Activated CD8-positive, alpha-beta memory T cell treated with anti-CD3 and anti-CD28 coated beads for 36 hours (primary cell): ENCODE results near the gene FXR1. TPM values are rescaled to one million over a fixed set of nuclear protein-coding genes. Genes with fewer than 3 reads are reported as not detected.
"Not testable (repeated sequence)": the region's sequence is repeated elsewhere in the genome, so short reads cannot be mapped to it uniquely, and the experiment has no call there.

Experiments
- CTCF ChIA-PET: fragments of 350-600 bp; sonication (Branson Sonifier 250); formaldehyde crosslinking; loops from one replicate; lab custom pipeline; 2021; ENCODE audit warnings: antibody characterized with exemption; lab: Charles Lee
- POLR2A ChIA-PET: fragments of 350-600 bp; sonication (Branson Sonifier 250); formaldehyde crosslinking; loops from one replicate; lab custom pipeline; 2021; ENCODE audit warnings: antibody characterized with exemption; lab: Charles Lee
- total RNA-seq, 2 experiments: library from RNA; stranded (reverse); gene quantifications; one replicate each; pipeline ENCODE4 v1.2.3, GENCODE V29; 2021

Gene FXR1
- total RNA-seq, 2 experiments from 2014 or later = 135 to 147 TPM

DNA sequence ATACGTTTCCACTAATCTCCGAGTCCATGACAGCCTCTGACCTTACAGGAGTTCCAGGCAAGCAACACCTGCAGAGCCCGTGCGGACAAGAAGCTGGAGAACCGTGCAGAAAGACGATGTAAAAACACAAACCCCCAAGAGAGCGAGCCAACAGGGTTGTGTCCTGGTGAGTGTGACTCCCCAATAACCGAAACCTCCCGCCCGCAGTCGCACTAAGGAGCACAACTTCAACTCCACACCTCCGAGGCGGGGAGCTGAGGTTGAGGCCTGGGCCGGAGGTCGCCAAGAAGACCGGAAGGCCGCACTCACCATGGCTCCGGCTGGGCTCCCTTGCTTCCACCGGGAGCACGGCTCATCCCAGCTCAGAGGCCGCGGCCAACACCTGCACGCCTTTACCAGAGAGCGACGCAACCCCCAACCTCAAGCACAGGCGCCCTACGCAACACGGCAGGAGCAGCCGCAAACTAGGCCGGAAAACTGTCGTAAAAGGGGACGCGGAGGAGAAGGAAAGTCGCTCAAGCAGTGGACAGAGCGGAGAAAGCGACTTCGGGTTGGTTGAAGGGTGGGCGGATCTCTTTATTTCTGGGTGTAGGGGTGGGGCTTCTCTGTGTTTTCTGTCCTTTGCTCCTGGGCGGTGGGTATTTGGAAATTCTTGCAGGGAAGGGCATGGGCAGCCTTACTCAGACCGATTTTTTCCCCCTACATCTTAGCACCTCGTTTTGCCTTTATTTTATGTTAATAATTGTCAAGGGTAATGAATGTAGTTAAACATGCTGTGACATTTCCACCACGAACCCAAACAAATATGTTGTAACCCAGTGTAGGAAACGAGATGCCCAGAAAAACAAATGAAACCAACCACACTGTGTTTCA lies 77.1 kb downstream of the FXR1 start, which contains the start of gene DNAJC19:
DNAJC19 (minus strand) TSS at position 446 of the 873 bp plus-strand sequence; CDS start at position 312, 134 bp downstream.
- ChIA-PET POLR2A (interaction anchor here (0.6 to 1.4 kb wide), 2 partner anchors 71 to 77 kb away, joined by 9 to 15 read pairs; partner anchors contain the start of gene FXR1), CTCF (interaction anchor here (0.6 to 0.8 kb wide), 2 partner anchors 78 to 192 kb away, joined by 3 read pairs; partner anchors contain the start of gene FXR1)

DNA sequence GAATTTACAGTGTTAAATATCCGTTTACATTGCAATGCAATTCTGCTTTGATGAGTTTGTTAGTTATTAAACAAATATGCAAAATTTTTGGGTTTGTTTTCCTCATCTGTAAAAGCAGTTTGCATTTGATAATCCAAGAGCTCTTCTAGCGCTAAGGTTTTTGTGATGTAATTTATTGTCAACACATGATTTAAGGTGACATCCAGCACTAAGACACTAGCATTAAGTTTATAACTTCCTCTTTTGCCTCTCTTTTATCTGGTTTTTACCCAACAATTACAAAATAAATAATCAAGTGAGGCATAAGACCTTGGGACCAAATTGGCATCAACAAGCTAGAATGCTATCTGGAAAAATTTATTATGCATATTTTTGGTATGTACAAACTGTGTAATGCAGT lies 78.0 kb downstream of the FXR1 start:
- POLR2A ChIA-PET = no interaction called here
- CTCF ChIA-PET = no interaction called here

DNA sequence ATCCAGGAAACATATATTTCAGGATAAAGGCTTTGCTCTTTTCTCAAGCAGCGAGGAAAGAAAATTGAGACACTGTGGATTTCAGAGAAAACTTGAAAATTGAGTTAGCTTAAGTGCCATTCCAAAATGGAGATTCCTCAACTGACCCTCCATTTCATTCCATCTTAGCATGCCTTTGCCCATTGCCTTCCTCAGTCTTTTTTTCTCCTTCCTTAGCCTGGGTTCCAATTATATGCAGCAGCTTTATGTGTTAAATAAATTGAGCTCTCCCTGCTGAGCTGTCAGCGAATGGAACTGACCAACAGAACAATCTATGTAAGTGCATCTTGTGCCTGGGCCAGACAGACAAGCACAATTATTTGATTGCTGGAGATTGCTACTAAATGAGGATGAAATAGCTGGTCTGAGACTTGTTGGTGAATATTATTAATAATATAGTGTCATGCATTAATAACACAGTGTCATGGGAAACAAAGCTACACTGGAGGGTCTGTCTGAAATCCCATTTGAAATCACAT lies 84.0 kb downstream of the FXR1 start:
- POLR2A ChIA-PET = no interaction called here
- CTCF ChIA-PET = no interaction called here

DNA sequence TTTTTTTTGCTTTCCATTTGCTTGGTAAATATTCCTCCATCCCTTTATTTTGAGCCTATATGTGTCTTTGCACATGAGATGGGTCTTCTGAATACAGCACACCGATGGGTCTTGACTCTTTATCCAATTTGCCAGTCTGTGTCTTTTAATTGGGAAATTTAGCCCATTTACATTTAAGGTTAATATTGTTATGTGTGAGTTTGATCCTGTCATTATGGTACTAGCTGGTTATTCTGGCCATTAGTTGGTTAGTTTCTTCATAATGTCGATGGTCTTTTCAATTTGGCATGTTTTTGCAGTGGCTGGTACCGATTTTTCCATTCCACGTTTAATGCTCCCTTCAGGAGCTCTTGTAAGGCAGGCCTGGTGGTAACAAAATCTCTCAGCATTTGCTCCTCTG lies 89.9 kb downstream of the FXR1 start:
- CTCF ChIA-PET, POLR2A ChIA-PET: not testable (repeated sequence)

DNA sequence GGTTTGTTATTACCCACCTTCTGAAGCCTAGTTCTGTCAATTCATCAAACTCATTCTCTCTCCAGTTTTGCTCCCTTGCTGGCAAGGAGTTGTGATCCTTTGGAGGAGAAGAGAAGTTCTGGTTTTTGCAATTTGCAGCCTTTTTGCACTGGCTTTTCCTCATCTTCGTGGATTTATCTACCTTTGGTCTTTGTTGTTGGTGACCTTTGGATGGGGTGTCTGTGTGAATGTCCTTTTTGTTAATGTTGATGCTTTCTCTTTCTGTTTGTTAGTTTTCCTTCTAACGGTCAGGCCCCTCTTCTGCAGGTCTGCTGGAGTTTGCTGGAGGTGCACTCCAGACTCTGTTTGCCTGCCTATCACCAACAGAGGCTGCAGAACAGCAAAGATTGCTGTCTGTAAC lies 91.0 kb downstream of the FXR1 start:
- CTCF ChIA-PET, POLR2A ChIA-PET: not testable (repeated sequence)

DNA sequence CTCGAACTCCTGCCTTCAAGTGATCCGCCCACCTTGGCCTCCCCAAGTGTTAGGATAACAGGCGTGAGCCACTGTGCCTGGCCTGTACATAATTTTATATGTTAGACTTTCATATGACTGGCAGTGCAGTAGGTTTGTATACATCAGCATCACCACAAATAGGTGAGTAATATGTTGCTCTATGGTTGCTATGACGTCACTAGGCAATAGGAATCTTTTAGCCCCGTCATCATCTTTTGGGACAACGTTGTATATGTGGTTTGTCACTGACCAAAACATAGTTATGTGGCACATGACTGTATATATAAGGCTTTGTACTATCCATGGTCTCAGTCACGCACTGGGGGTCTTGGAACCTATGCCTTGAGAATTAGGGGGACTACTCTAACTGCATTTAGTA lies 94.1 kb downstream of the FXR1 start:
- ChIA-PET CTCF (no interaction called here), POLR2A (no interaction called here)

DNA sequence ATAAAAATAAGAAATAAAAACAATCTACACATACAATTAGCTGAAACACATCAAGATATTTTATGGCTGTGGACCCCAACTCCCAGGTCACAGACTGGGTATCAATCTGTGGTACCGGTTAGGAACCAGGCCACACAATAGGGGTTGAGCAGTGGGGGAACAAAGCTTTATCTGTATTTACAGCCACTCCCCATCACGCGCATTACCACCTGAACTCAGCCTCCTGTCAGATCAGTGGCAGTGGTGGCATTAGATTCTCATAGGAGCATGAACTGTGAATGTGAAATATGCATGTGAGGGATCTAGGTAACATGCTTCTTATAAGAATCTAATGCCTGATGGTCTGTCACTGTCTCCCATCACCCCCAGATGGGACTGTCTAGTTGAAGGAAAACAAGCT lies 94.8 kb downstream of the FXR1 start:
- POLR2A ChIA-PET = no interaction called here
- CTCF ChIA-PET = no interaction called here

DNA sequence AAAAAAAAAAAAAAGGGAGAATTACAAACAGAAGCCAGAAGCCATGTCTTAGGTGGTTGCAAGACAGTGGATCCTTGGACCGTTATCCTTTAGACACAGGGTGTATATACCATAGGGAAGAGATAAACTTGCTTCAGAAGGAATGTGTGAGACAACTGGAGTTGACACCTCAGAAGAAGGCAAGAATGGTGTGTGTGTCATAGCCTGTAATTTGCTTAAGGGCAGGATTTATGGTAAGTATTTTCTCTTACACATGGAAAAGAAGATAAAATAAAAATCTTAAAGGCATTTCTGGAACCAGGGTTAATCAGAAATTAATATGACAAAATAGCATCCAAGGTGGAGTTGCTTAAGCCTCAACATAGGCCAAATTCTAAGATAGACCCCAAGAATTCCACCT lies 96.3 kb downstream of the FXR1 start:
- POLR2A ChIA-PET = interaction anchor here (0.7 kb wide), 1 partner anchor 32 kb away, joined by 9 read pairs; no protein-coding TSS in a partner anchor
- CTCF ChIA-PET = no interaction called here

DNA sequence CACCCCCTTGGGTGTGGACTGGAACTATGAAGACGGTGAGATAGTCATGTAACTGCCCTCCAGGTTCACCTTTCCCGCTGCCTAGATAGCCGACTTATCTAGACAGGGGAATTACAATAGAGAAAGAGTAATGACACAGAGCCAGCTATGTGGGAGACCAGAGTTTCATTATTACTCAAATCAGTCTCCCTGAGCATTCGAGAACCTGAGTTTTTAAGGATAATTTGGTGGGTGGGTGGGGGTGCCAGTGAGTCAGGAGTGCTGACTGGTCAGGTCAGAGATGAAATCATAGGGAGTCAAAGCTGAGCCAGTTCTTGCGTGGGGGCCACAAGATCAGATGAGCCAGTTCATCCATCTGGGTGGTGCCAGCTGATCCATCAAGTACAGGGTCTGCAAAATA lies 96.8 kb downstream of the FXR1 start:
- POLR2A ChIA-PET = no interaction called here
- CTCF ChIA-PET = no interaction called here

DNA sequence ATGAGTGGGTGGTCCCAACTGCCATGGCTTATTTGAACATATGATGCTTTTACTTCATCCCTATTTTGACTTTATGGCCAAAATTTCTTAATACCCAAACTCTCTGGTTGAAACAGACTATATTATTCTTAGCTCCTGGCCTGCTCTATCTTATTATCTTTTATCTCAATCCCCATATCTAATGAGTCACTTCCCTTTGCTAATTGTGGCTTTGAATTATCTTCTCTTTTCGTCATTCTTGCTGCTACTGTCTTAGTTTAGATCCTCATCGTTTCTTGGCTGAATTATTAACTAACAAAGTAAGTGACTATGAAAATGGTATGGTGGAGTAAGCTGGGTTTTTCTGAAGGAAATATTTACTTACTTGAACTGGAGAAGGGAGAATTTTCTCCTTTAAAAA lies 105.2 kb downstream of the FXR1 start:
- CTCF ChIA-PET = no interaction called here
- POLR2A ChIA-PET = no interaction called here

DNA sequence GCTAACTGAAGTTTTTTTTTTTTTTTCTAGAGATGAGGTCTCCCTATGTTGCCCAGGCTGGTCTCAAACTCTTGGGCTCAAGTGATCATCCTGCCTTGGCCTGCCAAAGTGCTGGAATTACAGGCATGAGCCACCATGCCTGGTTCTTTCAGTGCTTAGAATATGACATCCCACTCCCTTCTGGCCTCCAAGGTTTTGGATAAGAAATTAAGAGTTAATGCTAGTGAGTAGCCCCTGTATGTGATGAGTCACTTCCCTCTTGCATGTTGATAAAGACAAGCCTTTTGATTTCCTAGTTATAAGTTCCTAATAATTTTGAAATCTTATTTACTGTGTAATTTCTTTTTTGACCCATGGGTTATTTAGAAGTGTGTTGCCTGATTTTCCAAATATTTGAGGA lies 112.7 kb downstream of the FXR1 start:
- ChIA-PET POLR2A (no interaction called here), CTCF (no interaction called here)

DNA sequence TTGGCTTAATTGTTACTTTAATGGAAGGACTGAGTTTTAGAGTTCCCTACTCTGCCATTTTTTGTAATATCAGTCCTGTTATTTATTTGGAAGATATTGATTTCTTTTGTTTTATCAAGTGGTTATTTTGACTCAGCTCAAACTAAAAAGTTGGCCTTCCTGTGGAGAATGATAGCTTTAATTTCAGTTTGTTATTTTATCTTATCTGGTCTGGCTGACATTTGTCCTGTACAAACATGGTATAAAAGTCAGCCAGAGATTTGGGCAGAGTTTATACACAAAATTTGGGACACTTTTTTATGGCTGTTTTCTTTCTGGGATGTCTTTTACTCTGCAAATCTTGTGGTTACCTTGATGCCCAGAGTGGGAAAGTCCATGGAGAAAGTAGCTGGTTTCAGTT lies 118.5 kb downstream of the FXR1 start:
- ChIA-PET CTCF (no interaction called here), POLR2A (no interaction called here)

Other genes starting within 250 kb of the FXR1 start
- not detected for gene CCDC39, start 233.2 kb upstream of the FXR1 start, total RNA-seq
- gene DNAJC19, start 77.1 kb downstream of the FXR1 start, total RNA-seq = 10 to 100 TPM; 76.9 to 83.3 TPM